Fibroblast of lung (primary cell): Measurements from ENCODE around the gene DRAP1. TPM values are rescaled to one million over a fixed set of nuclear protein-coding genes. Genes with fewer than 3 reads are reported as not detected.
"Not testable (repeated sequence)": the region's sequence is repeated elsewhere in the genome, so short reads cannot be mapped to it uniquely, and the experiment has no call there.

Experiments
- DNase-seq, 2 donors: peaks; one replicate each; pipeline versions ENCODE4 v3.0.0 to v3.0.0-alpha.2; 2010; ENCODE audit warnings: low read depth in 2 of 2
- H2AFZ ChIP-seq: 2 replicates; pipeline ENCODE4 v1.5.1; 2012; ENCODE audit warnings: low read length, control low read depth, inconsistent platforms
- H3K27ac ChIP-seq: 2 replicates; pipeline ENCODE4 v1.5.1; 2011; ENCODE audit warnings: low read length, control low read depth; ENCODE audit not compliant: insufficient read depth
- H3K27me3 ChIP-seq: 2 replicates; pipeline ENCODE4 v1.5.1; 2011; ENCODE audit warnings: mild to moderate bottlenecking, low read length; ENCODE audit not compliant: control insufficient read depth, insufficient read depth
- H3K36me3 ChIP-seq: 2 replicates; pipeline ENCODE4 v1.5.1; 2011; ENCODE audit warnings: low read length; ENCODE audit not compliant: control insufficient read depth, insufficient read depth
- H3K4me1 ChIP-seq: 2 replicates; pipeline ENCODE4 v1.5.1; 2011; ENCODE audit warnings: low read length; ENCODE audit not compliant: control insufficient read depth, insufficient read depth; ENCODE audit errors: extremely low read depth
- H3K4me2 ChIP-seq: 2 replicates; pipeline ENCODE4 v1.5.1; 2011; ENCODE audit warnings: low read length, control low read depth; ENCODE audit not compliant: insufficient read depth; ENCODE audit errors: extremely low read depth
- H3K4me3 ChIP-seq, 4 experiments: fragments of 200-600 bp in 1 of 4; sonication (generic) in 1 of 4; replicated peaks in 1 of 4; 2 replicates each; pipeline ENCODE4 v1.5.1; 2011 to 2016; ENCODE audit warnings: low read length in 4 of 4, low read depth in 3 of 4, mild to moderate bottlenecking in 3 of 4, control low read depth in 2 of 4, inconsistent platforms in 1 of 4, mixed read lengths in 1 of 4; ENCODE audit not compliant: insufficient read depth in 1 of 4; ENCODE audit errors: control extremely low read depth in 1 of 4
- H3K79me2 ChIP-seq: 2 replicates; pipeline ENCODE4 v1.5.1; 2012; ENCODE audit warnings: mild to moderate bottlenecking, low read length, inconsistent platforms; ENCODE audit not compliant: control insufficient read depth, insufficient read depth
- H3K9ac ChIP-seq: 2 replicates; pipeline ENCODE4 v1.5.1; 2011; ENCODE audit warnings: mild to moderate bottlenecking, low read length, control low read depth; ENCODE audit not compliant: insufficient read depth
- H3K9me3 ChIP-seq: 2 replicates; pipeline ENCODE4 v1.5.1; 2012; ENCODE audit warnings: low read depth, low read length; ENCODE audit not compliant: control insufficient read depth, insufficient read depth
- H4K20me1 ChIP-seq: 2 replicates; pipeline ENCODE4 v1.5.1; 2011; ENCODE audit warnings: low read length; ENCODE audit not compliant: control insufficient read depth, insufficient read depth; ENCODE audit errors: extremely low read depth
- EZH2 ChIP-seq: IDR thresholded peaks from 2 replicates; pipeline ENCODE4 v1.5.1; 2012; ENCODE audit warnings: low read length, control low read depth, mild to moderate bottlenecking; ENCODE audit errors: missing control alignments
- polyA plus RNA-seq, 2 donors: library from polyadenylated mRNA; depleted of rRNA in 1 of 2; stranded (reverse) in 1 of 2; unstranded in 1 of 2; fragments of >200 nt; gene quantifications; 2 replicates each; pipeline ENCODE4 v1.2.1, GENCODE V29; 2011 to 2012; ENCODE audit warnings: missing spikeins in 1 of 2
- total RNA-seq: library from RNA; depleted of rRNA; stranded (reverse); fragments of >200 nt; gene quantifications from 2 replicates; pipeline ENCODE4 v1.2.1, GENCODE V29; 2014
- TF ChIP-seq, protein P1 (sequence below), 2 donors: IDR thresholded peaks in 1 of 2; conservative IDR thresholded peaks in 1 of 2; 1 replicate in 1 of 2; 2 replicates in 1 of 2; pipeline ENCODE4 v1.5.1; 2011 to 2012; ENCODE audit warnings: low read length in 2 of 2, control low read depth in 1 of 2, inconsistent platforms in 1 of 2, low read depth in 1 of 2, mild to moderate bottlenecking in 1 of 2

The DRAP1 gene
- total and polyA plus RNA-seq, 2 donors (not counting 1 experiment from before 2014, with no cell fraction given) = 130 to 300 TPM

DNA sequence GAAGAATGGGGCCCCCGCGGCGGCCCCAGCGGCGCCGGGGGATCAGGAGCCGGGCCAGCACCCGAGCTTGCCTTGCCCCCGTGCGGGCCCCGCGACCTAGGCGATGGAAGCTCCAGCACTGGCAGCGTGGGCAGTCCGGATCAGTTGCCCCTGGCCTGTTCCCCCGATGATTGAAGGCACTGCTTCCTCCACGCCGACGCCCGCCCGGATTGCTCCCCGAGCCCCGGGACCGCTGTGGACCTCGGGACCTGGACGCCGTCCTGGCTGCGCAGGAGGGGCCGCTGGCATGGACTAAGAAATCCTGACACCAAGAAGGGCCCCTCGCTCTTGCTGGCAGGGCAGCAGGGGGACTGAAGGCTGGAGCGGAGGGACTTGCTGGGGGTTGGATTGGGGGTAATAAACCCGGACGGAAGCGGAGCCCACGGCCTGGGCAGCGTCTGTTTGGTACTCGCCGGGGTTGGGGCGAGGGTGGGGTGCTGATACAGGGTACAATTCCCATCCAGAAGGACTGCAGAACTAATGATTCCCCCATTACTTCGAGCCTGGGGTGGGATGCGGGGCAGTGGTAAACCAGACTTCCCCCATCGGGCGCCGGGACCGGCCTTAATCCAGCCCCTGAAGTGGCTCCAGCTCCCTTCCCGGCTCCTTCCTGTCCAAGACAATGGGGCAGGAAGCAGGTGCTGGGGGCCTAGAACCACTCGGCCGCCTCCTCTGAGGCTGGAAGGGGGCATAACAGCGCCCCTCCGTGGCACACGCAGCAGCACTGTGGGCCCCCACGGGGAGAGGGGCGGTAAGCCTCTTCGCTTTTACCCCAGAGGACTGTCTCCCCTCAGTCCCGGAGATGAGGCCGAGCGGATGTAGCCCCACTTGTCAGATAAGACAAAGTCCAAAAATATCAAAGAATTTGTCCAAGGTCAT lies 27.7 kb upstream of the DRAP1 start:
- Histone ChIP-seq H4K20me1 (no peaks in the 10 kb centered on the region), H3K4me2 (peak overlapping the region; percentile 61), H3K27me3 (no peaks in the 10 kb centered on the region), H2AFZ (no peak overlapping the region), H3K36me3 (peaks cover 23% of the 10 kb centered on the region), H3K4me3 (peak overlapping the region; percentile 56 to 78 (median 68)), H3K79me2 (peaks cover 71% of the 10 kb centered on the region), H3K27ac (peak overlapping the region; percentile 98), H3K9me3 (no peaks in the 10 kb centered on the region), H3K9ac (peak overlapping the region; percentile 89), H3K4me1 (peaks cover 26% of the 10 kb centered on the region)
- TF ChIP-seq, protein P1, sequence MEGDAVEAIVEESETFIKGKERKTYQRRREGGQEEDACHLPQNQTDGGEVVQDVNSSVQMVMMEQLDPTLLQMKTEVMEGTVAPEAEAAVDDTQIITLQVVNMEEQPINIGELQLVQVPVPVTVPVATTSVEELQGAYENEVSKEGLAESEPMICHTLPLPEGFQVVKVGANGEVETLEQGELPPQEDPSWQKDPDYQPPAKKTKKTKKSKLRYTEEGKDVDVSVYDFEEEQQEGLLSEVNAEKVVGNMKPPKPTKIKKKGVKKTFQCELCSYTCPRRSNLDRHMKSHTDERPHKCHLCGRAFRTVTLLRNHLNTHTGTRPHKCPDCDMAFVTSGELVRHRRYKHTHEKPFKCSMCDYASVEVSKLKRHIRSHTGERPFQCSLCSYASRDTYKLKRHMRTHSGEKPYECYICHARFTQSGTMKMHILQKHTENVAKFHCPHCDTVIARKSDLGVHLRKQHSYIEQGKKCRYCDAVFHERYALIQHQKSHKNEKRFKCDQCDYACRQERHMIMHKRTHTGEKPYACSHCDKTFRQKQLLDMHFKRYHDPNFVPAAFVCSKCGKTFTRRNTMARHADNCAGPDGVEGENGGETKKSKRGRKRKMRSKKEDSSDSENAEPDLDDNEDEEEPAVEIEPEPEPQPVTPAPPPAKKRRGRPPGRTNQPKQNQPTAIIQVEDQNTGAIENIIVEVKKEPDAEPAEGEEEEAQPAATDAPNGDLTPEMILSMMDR (conservative IDR thresholded peaks at IDR 0.05 in 1 of 2, IDR thresholded peaks at IDR 0.05 in 1 of 2; ENCODE audit: low read depth in 1 of 2, low read length in 2 of 2) = peak; percentile 7 to 22
- no peak for TF ChIP-seq EZH2
- DNase-seq = peak in 1 of 2 donors; percentile 37

DNA sequence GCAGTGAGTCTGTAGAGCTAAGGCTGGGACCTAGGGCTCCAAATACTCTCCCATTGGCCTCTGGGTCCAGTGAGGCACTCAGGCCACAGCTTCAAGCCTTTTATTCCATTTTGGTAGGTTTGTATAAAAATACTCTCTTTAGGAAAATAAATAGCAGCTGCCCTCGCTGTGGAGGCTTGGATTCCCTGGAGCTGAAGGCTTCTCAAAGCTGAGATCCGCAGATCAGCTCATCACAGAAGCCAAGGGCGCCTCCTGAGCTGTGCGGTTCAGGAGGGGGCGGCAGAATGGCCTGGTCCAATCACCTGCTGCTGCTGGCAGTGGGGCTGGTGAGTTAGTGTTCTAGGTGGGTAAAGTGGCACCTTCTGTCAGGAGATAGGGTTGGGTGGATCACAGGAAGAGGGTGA lies 27.1 kb upstream of the DRAP1 start:
- H4K20me1 ChIP-seq, H2AFZ ChIP-seq, DNase-seq, H3K9me3 ChIP-seq, H3K27me3 ChIP-seq: not testable (repeated sequence)
- Histone ChIP-seq H3K36me3 (peaks cover 26% of the 10 kb centered on the region), H3K4me3 (peak overlapping the region; percentile 56 to 78 (median 68)), H3K4me2 (peak overlapping the region; percentile 61), H3K79me2 (peaks cover 71% of the 10 kb centered on the region), H3K27ac (peak overlapping the region; percentile 98), H3K4me1 (peaks cover 28% of the 10 kb centered on the region), H3K9ac (peak overlapping the region; percentile 89)

GRCh38 chr11:65892661-65893317 lies 26.4 kb upstream of the DRAP1 start:
- peak overlapping the region; percentile 56 to 78 (median 68) for H3K4me3 ChIP-seq
- no peak overlapping the region for H3K9ac ChIP-seq
- DNase-seq = no peak
- TF ChIP-seq, protein P1 (conservative IDR thresholded peaks at IDR 0.05 in 1 of 2, IDR thresholded peaks at IDR 0.05 in 1 of 2; ENCODE audit: low read depth in 1 of 2, low read length in 2 of 2) = no peak
- TF ChIP-seq EZH2 = no peak
- H3K27ac ChIP-seq = peak overlapping the region; percentile 17
- H3K4me1 ChIP-seq = peaks cover 28% of the 10 kb centered on the region
- no peak overlapping the region for H2AFZ ChIP-seq
- H3K79me2 ChIP-seq = peaks cover 71% of the 10 kb centered on the region
- no peaks in the 10 kb centered on the region for H3K9me3 ChIP-seq
- peaks cover 26% of the 10 kb centered on the region for H3K36me3 ChIP-seq
- H4K20me1 ChIP-seq = no peaks in the 10 kb centered on the region
- peak overlapping the region; percentile 61 for H3K4me2 ChIP-seq
- H3K27me3 ChIP-seq = no peaks in the 10 kb centered on the region
